GM21367 (cell line): Measurements from ENCODE around the gene ARMH3.
"Not testable (repeated sequence)": the region's sequence is repeated elsewhere in the genome, so short reads cannot be mapped to it uniquely, and the experiment has no call there.

Experiments
- ATAC-seq: cut with Tn5 transposase; IDR thresholded peaks from one replicate; pipeline ENCODE4 v1.9.1; 2021; ENCODE audit not compliant: unreplicated experiment

ARMH3 gene

GRCh38 chr10:101993651-101994200 is 62.2 kb downstream of the ARMH3 start:
- no peak for ATAC-seq

- ATAC-seq = no peak
Measured at GRCh38 chr10:101993221-101993620, 62.8 kb downstream of the ARMH3 start.

- ATAC-seq = no peak
Measured at GRCh38 chr10:101987136-101987535, 68.8 kb downstream of the ARMH3 start.

GRCh38 chr10:101986624-101986971 is 69.4 kb downstream of the ARMH3 start:
- peak; percentile 57 for ATAC-seq

GRCh38 chr10:101980677-101981076 is 75.3 kb downstream of the ARMH3 start:
- not testable (repeated sequence) for ATAC-seq

GRCh38 chr10:101974091-101974971 is 81.6 kb downstream of the ARMH3 start:
- ATAC-seq = no peak

- ATAC-seq = no peak
Measured at GRCh38 chr10:101972761-101973160, 83.2 kb downstream of the ARMH3 start.

- ATAC-seq = no peak
Measured at GRCh38 chr10:101969412-101969922, 86.5 kb downstream of the ARMH3 start.

- ATAC-seq = no peak
Measured at GRCh38 chr10:101968940-101969321, 87.0 kb downstream of the ARMH3 start.

GRCh38 chr10:101968286-101968939 is 87.6 kb downstream of the ARMH3 start:
- ATAC-seq = no peak

- no peak for ATAC-seq
Measured at GRCh38 chr10:101967713-101968112, 88.3 kb downstream of the ARMH3 start.

GRCh38 chr10:101967119-101967518 is 88.9 kb downstream of the ARMH3 start:
- ATAC-seq = no peak

GRCh38 chr10:101965075-101965765 is 90.8 kb downstream of the ARMH3 start:
- no peak for ATAC-seq

GRCh38 chr10:101961591-101962498 is 94.1 kb downstream of the ARMH3 start:
- ATAC-seq = no peak

GRCh38 chr10:101960879-101961395 is 95.0 kb downstream of the ARMH3 start:
- ATAC-seq = no peak

GRCh38 chr10:101959346-101959916 is 96.5 kb downstream of the ARMH3 start:
- no peak for ATAC-seq

- no peak for ATAC-seq
Measured at GRCh38 chr10:101958691-101959090, 97.3 kb downstream of the ARMH3 start.

GRCh38 chr10:101956898-101957297 is 99.1 kb downstream of the ARMH3 start:
- no peak for ATAC-seq

- no peak for ATAC-seq
Measured at GRCh38 chr10:101956117-101956516, 99.9 kb downstream of the ARMH3 start.

- no peak for ATAC-seq
Measured at GRCh38 chr10:101952191-101952590, 103.8 kb downstream of the ARMH3 start.
